NCI-H128 (cell line): ENCODE results near the gene PAEP.

Experiments
- DNase-seq: peaks from one replicate; lab custom pipeline; 2025; ENCODE audit not compliant: unreplicated experiment; lab: John Stamatoyannopoulos, UW

PAEP gene

GRCh38 chr9:135612981-135613910 lies 51.7 kb downstream of the PAEP start:
- DNase-seq = no peak

- DNase-seq = no peak
Observed at GRCh38 chr9:135613946-135614805, 52.6 kb downstream of the PAEP start.

GRCh38 chr9:135614821-135615665 lies 53.5 kb downstream of the PAEP start:
- no peak for DNase-seq

- DNase-seq = no peak
Observed at GRCh38 chr9:135615666-135616618, 54.4 kb downstream of the PAEP start.
